CD14-positive monocyte (primary cell): ENCODE measurements around the gene THSD8. TPM values are rescaled to one million over a fixed set of nuclear protein-coding genes. Genes with fewer than 3 reads are reported as not detected.

ENCODE experiments used
- DNase-seq, 3 donors: peaks; one replicate each; pipeline ENCODE4 v3.0.0-alpha.2; 2011 to 2022
- H2AFZ ChIP-seq: 2 replicates; pipeline ENCODE4 v1.6.0; 2012; ENCODE audit warnings: mild to moderate bottlenecking, low read depth, low read length, inconsistent platforms; ENCODE audit not compliant: insufficient read depth, poor library complexity, severe bottlenecking
- H3K27ac ChIP-seq, 2 donors: 1 replicate in 1 of 2; 2 replicates in 1 of 2; pipeline ENCODE4 v1.5.1; 2012 to 2013; ENCODE audit warnings: low read length in 2 of 2, control low read depth in 1 of 2, inconsistent platforms in 1 of 2, low read depth in 1 of 2, mild to moderate bottlenecking in 1 of 2
- H3K27me3 ChIP-seq, 2 donors: one replicate each; pipeline versions ENCODE4 v1.6.0 to v1.6.1; 2011 to 2013; ENCODE audit warnings: low read length in 2 of 2; ENCODE audit not compliant: control insufficient read depth in 2 of 2, insufficient read depth in 2 of 2
- H3K36me3 ChIP-seq, 2 donors: replicated peaks in 1 of 2; 1 replicate in 1 of 2; 2 replicates in 1 of 2; pipeline versions ENCODE4 v1.5.1 to v1.6.1; 2012 to 2013; ENCODE audit warnings: low read length in 2 of 2, control low read depth in 1 of 2, inconsistent platforms in 1 of 2, mild to moderate bottlenecking in 1 of 2; ENCODE audit not compliant: insufficient read depth in 2 of 2, control insufficient read depth in 1 of 2
- H3K4me1 ChIP-seq, 2 donors: 1 replicate in 1 of 2; 2 replicates in 1 of 2; pipeline versions ENCODE4 v1.5.1 to v1.6.1; 2012 to 2013; ENCODE audit warnings: low read length in 2 of 2, control low read depth in 1 of 2, inconsistent platforms in 1 of 2, mild to moderate bottlenecking in 1 of 2, moderate library complexity in 1 of 2; ENCODE audit not compliant: insufficient read depth in 2 of 2, control insufficient read depth in 1 of 2
- H3K4me2 ChIP-seq: replicated peaks from 2 replicates; pipeline ENCODE3; 2012; ENCODE audit warnings: low read length, moderate library complexity, mild to moderate bottlenecking; ENCODE audit not compliant: poor library complexity, severe bottlenecking; ENCODE audit errors: extremely low read depth
- H3K4me3 ChIP-seq, 3 experiments: fragments of 200-600 bp in 1 of 3; sonication (generic) in 1 of 3; replicated peaks in 1 of 3; 1 replicate in 2 of 3; 2 replicates in 1 of 3; pipeline ENCODE4 v1.5.1; 2011 to 2013; ENCODE audit warnings: low read length in 3 of 3, mild to moderate bottlenecking in 3 of 3, control low read depth in 2 of 3, low read depth in 2 of 3, inconsistent platforms in 1 of 3, moderate library complexity in 1 of 3
- H3K79me2 ChIP-seq: 2 replicates; pipeline ENCODE4 v1.6.0; 2012; ENCODE audit warnings: mild to moderate bottlenecking, control low read depth, inconsistent platforms, low read length, moderate library complexity; ENCODE audit not compliant: insufficient read depth
- H3K9ac ChIP-seq: 2 replicates; pipeline ENCODE4 v1.6.0; 2017; ENCODE audit warnings: low read length, mild to moderate bottlenecking; ENCODE audit not compliant: insufficient read depth, poor library complexity, severe bottlenecking
- H3K9me3 ChIP-seq, 2 donors: replicated peaks in 1 of 2; 1 replicate in 1 of 2; 2 replicates in 1 of 2; pipeline versions ENCODE4 v1.5.1 to v1.6.1; 2012 to 2013; ENCODE audit warnings: low read length in 2 of 2, control low read depth in 1 of 2; ENCODE audit not compliant: control insufficient read depth in 1 of 2, insufficient read depth in 1 of 2
- H4K20me1 ChIP-seq: 2 replicates; pipeline ENCODE4 v1.6.0; 2012; ENCODE audit warnings: mild to moderate bottlenecking, low read length, control low read depth, moderate library complexity; ENCODE audit not compliant: insufficient read depth
- H3K27ac Mint-ChIP-seq, 7 donors: one replicate each; pipeline ENCODE4 v1.8.0; 2020; ENCODE audit warnings: mild to moderate bottlenecking in 7 of 7, mixed read lengths in 7 of 7, moderate library complexity in 6 of 7, inconsistent platforms in 2 of 7
- H3K27me3 Mint-ChIP-seq, 3 donors: one replicate each; pipeline ENCODE4 v1.8.0; 2021 to 2022; ENCODE audit warnings: low read depth in 3 of 3, mild to moderate bottlenecking in 3 of 3, mixed read lengths in 3 of 3, moderate library complexity in 3 of 3, inconsistent platforms in 1 of 3
- H3K36me3 Mint-ChIP-seq, 2 donors: one replicate each; pipeline ENCODE4 v1.8.0; 2020; ENCODE audit warnings: mixed read lengths in 2 of 2, inconsistent platforms in 1 of 2, mild to moderate bottlenecking in 1 of 2
- H3K4me1 Mint-ChIP-seq: one replicate; pipeline ENCODE4 v1.8.0; 2020; ENCODE audit warnings: mild to moderate bottlenecking, mixed read lengths
- H3K4me3 Mint-ChIP-seq, 2 donors: one replicate each; pipeline ENCODE4 v1.8.0; 2020; ENCODE audit warnings: mild to moderate bottlenecking in 2 of 2, mixed read lengths in 2 of 2, moderate library complexity in 1 of 2
- H3K9me3 Mint-ChIP-seq, 7 donors: one replicate each; pipeline ENCODE4 v1.8.0; 2020 to 2022; ENCODE audit warnings: mixed read lengths in 7 of 7, mild to moderate bottlenecking in 6 of 7, moderate library complexity in 6 of 7, inconsistent platforms in 2 of 7
- WGBS: methylation state at CpG from one replicate; pipeline ENCODE4 v1.1.5; 2013; ENCODE audit warnings: missing lambda C conversion rate; ENCODE audit not compliant: insufficient coverage; 5-methylcytosine and 5-hydroxymethylcytosine counted together
- intact Hi-C, 2 donors: fragments of 100-400 bp; cut with micrococcal nuclease; formaldehyde crosslinking; loops; one replicate each; pipeline versions ENCODE4 v1.15.0 to v1.15.1; 2023
- polyA plus RNA-seq, 3 donors: library from polyadenylated mRNA; depleted of rRNA in 1 of 3; unstranded in 2 of 3; stranded (reverse) in 1 of 3; fragments of 300-500 nt in 2 of 3; fragments of >200 nt in 1 of 3; fragmentation: Illumina TruSeq in 2 of 3; gene quantifications; 1 replicate in 2 of 3; 2 replicates in 1 of 3; pipeline ENCODE4 v1.2.3, GENCODE V29; 2012 to 2021
- TF ChIP-seq, protein P1 (sequence below): fragments of 200-600 bp; IDR thresholded peaks from one replicate; pipeline ENCODE4 v1.8.0; 2022; ENCODE audit warnings: antibody characterized with exemption, mild to moderate bottlenecking

Gene THSD8
- polyA plus RNA-seq, 3 donors, result 4.0 TPM; not detected in 2

- no peak within 1 kb of the TSS for H3K9ac ChIP-seq
- peaks cover 8 to 15% of the 10 kb centered on the region in 2 donors for H3K36me3 Mint-ChIP-seq
- H3K9me3 Mint-ChIP-seq, result peaks cover 1 to 40% (median 28%) of the 10 kb centered on the region in 7 donors
- H3K27me3 Mint-ChIP-seq, result peaks cover 84 to 92% (median 85%) of the 10 kb centered on the region in 3 donors
- H3K36me3 ChIP-seq, result no peaks in the 10 kb centered on the region
- H3K4me3 ChIP-seq, result peak within 1 kb of the TSS in 1 of 3 experiments; percentile 49
- 14% methylated on average over 15 of the region's 20 CpGs for WGBS
- H2AFZ ChIP-seq, result no peak within 1 kb of the TSS
- TF ChIP-seq, protein P1, sequence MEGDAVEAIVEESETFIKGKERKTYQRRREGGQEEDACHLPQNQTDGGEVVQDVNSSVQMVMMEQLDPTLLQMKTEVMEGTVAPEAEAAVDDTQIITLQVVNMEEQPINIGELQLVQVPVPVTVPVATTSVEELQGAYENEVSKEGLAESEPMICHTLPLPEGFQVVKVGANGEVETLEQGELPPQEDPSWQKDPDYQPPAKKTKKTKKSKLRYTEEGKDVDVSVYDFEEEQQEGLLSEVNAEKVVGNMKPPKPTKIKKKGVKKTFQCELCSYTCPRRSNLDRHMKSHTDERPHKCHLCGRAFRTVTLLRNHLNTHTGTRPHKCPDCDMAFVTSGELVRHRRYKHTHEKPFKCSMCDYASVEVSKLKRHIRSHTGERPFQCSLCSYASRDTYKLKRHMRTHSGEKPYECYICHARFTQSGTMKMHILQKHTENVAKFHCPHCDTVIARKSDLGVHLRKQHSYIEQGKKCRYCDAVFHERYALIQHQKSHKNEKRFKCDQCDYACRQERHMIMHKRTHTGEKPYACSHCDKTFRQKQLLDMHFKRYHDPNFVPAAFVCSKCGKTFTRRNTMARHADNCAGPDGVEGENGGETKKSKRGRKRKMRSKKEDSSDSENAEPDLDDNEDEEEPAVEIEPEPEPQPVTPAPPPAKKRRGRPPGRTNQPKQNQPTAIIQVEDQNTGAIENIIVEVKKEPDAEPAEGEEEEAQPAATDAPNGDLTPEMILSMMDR, result no peak
- H3K79me2 ChIP-seq, result no peaks in the 10 kb centered on the region
- no peak for DNase-seq
- H3K4me2 ChIP-seq, result peak within 1 kb of the TSS; percentile 63
- H3K4me1 Mint-ChIP-seq, result peaks cover 23% of the 10 kb centered on the region
- H4K20me1 ChIP-seq, result no peaks in the 10 kb centered on the region
- peak within 1 kb of the TSS in 1 of 2 donors; percentile 82 for H3K4me3 Mint-ChIP-seq
- H3K27ac Mint-ChIP-seq, result no peak within 1 kb of the TSS
- H3K4me1 ChIP-seq, result peaks cover 10 to 30% of the 10 kb centered on the region in 2 donors
- peaks cover 62 to 93% of the 10 kb centered on the region in 2 donors for H3K27me3 ChIP-seq
- no peak within 1 kb of the TSS for H3K27ac ChIP-seq
- H3K9me3 ChIP-seq, result peaks cover 8 to 53% of the 10 kb centered on the region in 2 donors
- intact Hi-C loops, result no loop called here
These were observed 32.7 kb downstream of the THSD8 start, which contains the start of gene RTBDN for GRCh38 chr19:12834566-12834943. Gene RTBDN, minus strand, starts transcription at chr19:12834579. Its CDS starts 4,600 bp downstream, at chr19:12829979.

- TF ChIP-seq, protein P1, result no peak
- Histone ChIP-seq H4K20me1 (no peaks in the 10 kb centered on the region), H3K9me3 (peaks cover 8 to 57% of the 10 kb centered on the region in 2 donors), H3K27me3 (peaks cover 68 to 94% of the 10 kb centered on the region in 2 donors), H3K4me2 (no peak overlapping the region), H3K79me2 (no peaks in the 10 kb centered on the region), H3K36me3 (no peaks in the 10 kb centered on the region), H3K27ac (no peak overlapping the region), H3K9ac (no peak overlapping the region), H3K4me1 (peaks cover 10 to 30% of the 10 kb centered on the region in 2 donors), H3K4me3 (no peak overlapping the region), H2AFZ (no peak overlapping the region)
- no peak overlapping the region for H3K27ac Mint-ChIP-seq
- intact Hi-C loops, result no loop called here
- peak overlapping the region in 1 of 2 donors; percentile 82 for H3K4me3 Mint-ChIP-seq
- H3K4me1 Mint-ChIP-seq, result peaks cover 23% of the 10 kb centered on the region
- no peak for DNase-seq
- 16% methylated on average over 31 of the region's 39 CpGs for WGBS
- peaks cover 1 to 40% (median 29%) of the 10 kb centered on the region in 7 donors for H3K9me3 Mint-ChIP-seq
- H3K36me3 Mint-ChIP-seq, result peaks cover 10 to 15% of the 10 kb centered on the region in 2 donors
- H3K27me3 Mint-ChIP-seq, result peaks cover 84 to 91% (median 88%) of the 10 kb centered on the region in 3 donors
These were observed 33.3 kb downstream of the THSD8 start for GRCh38 chr19:12834976-12835757.
